Measurements from ENCODE around the gene ASH1L. TPM values are rescaled to one million over a fixed set of nuclear protein-coding genes. Genes with fewer than 3 reads are reported as not detected.
"Not testable (repeated sequence)": the region's sequence is repeated elsewhere in the genome, so short reads cannot be mapped to it uniquely, and the experiment has no call there.

Gene ASH1L
- total RNA-seq, 1 donor from 2014 or later = 90.6 TPM

GRCh38 chr1:155607708-155608107 is 45.1 kb upstream of the ASH1L start:
- Mint-ChIP-seq H3K27me3 (no peaks in the 10 kb centered on the region), H3K4me1 (peaks cover 7% of the 10 kb centered on the region), H3K9me3 (no peaks in the 10 kb centered on the region), H3K4me3 (no peak overlapping the region), H3K36me3 (ENCODE audit: low read depth) (peaks cover 12% of the 10 kb centered on the region), H3K27ac (no peak overlapping the region)
- ATAC-seq (ENCODE audit: low read depth) = no peak
- TF ChIP-seq, protein P1, sequence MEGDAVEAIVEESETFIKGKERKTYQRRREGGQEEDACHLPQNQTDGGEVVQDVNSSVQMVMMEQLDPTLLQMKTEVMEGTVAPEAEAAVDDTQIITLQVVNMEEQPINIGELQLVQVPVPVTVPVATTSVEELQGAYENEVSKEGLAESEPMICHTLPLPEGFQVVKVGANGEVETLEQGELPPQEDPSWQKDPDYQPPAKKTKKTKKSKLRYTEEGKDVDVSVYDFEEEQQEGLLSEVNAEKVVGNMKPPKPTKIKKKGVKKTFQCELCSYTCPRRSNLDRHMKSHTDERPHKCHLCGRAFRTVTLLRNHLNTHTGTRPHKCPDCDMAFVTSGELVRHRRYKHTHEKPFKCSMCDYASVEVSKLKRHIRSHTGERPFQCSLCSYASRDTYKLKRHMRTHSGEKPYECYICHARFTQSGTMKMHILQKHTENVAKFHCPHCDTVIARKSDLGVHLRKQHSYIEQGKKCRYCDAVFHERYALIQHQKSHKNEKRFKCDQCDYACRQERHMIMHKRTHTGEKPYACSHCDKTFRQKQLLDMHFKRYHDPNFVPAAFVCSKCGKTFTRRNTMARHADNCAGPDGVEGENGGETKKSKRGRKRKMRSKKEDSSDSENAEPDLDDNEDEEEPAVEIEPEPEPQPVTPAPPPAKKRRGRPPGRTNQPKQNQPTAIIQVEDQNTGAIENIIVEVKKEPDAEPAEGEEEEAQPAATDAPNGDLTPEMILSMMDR (IDR thresholded peaks at IDR 0.05) = no peak
- CTCF ChIA-PET = no interaction called here
- POLR2A ChIA-PET = interaction anchor here (0.6 kb wide), 1 partner anchor 334 kb away, joined by 6 read pairs; the partner anchor contains the start of gene CLK2
- DNase-seq = no peak
- intact Hi-C loops (cut with micrococcal nuclease) = no loop called here

DNA sequence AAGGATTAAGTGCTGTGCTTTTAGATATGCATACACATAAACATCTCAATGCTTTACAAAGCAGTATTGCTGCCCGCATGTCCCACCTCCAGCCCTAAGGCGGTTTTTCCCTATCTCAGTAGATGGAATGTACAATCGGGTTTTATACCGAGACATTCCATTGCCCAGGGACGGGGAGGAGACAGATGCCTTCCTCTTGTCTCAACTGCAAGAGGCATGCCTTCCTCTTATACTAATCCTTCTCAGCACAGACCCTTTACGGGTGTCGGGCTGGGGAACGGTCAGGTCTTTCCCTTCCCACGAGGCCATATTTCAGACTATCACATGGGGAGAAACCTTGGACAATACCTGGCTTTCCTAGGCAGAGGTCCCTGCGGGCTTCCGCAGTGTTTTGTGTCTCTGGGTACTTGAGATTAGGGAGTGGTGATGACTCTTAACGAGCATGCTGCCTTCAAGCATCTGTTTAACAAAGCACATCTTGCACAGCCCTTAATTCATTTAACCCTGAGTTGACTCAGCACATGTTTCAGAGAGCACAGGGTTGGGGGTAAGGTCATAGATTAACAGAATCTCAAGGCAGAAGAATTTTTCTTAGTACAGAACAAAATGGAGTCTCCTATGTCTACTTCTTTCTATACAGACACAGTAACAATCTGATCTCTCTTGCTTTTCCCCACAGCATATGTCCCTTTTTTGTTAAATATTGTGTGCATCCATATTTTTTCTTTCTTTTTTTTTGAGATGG is 37.4 kb upstream of the ASH1L start:
- DNase-seq; H3K27ac Mint-ChIP-seq; H3K27me3 Mint-ChIP-seq; CTCF ChIA-PET; POLR2A ChIA-PET; ATAC-seq (ENCODE audit: low read depth); H3K9me3 Mint-ChIP-seq; H3K4me3 Mint-ChIP-seq; H3K36me3 Mint-ChIP-seq (ENCODE audit: low read depth): not testable (repeated sequence)
- intact Hi-C loops (cut with micrococcal nuclease) = loop anchor here (10.0 kb wide), 1 partner anchor 245 kb away; no protein-coding TSS in a partner anchor
- peaks cover 12% of the 10 kb centered on the region for H3K4me1 Mint-ChIP-seq

DNA sequence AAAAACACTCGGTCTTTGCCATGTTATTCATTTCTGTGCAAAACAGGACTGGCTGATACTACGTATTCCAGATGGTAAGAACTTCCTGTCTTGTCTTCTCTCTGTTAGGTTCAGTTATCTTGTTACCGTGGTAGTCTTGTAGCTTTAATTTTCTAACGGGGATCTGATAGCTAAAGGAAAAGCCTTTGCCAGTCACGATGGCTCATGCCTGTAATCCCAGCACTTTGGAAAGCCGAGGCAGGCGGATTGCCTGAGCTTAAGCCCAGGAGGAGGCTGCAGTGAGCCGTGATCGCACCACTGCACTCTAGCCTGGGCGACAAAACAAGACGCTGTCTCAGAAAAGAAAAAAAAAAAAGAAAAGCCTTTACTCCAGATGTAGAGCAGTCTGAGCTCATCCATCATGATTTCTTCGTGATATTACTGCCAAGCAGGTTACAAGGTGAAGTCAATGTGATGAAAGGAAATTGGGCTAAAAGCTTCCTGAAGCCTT is 36.3 kb upstream of the ASH1L start:
- DNase-seq = no peak
- POLR2A ChIA-PET = interaction anchor here (1.0 kb wide), 1 partner anchor 372 kb away, joined by 3 read pairs; no protein-coding TSS in a partner anchor
- Mint-ChIP-seq H3K9me3 (no peaks in the 10 kb centered on the region), H3K27me3 (no peaks in the 10 kb centered on the region), H3K27ac (no peak overlapping the region), H3K36me3 (ENCODE audit: low read depth) (no peaks in the 10 kb centered on the region), H3K4me3 (peak overlapping the region; percentile 75), H3K4me1 (peaks cover 12% of the 10 kb centered on the region)
- TF ChIP-seq, protein P1 (IDR thresholded peaks at IDR 0.05) = no peak
- no peak for ATAC-seq (ENCODE audit: low read depth)
- intact Hi-C loops (cut with micrococcal nuclease) = loop anchor here (10.0 kb wide), 1 partner anchor 244 kb away; no protein-coding TSS in a partner anchor
- CTCF ChIA-PET = no interaction called here

- no peaks in the 10 kb centered on the region for H3K9me3 Mint-ChIP-seq
- H3K27ac Mint-ChIP-seq = no peak overlapping the region
- ATAC-seq (ENCODE audit: low read depth) (no peak), DNase-seq (no peak)
- no peak overlapping the region for H3K4me3 Mint-ChIP-seq
- POLR2A ChIA-PET = no interaction called here
- TF ChIP-seq, protein P1 (IDR thresholded peaks at IDR 0.05) = no peak
- H3K27me3 Mint-ChIP-seq = no peaks in the 10 kb centered on the region
- intact Hi-C loops (cut with micrococcal nuclease) = loop anchor here (10.0 kb wide), 1 partner anchor 242 kb away; no protein-coding TSS in a partner anchor
- CTCF ChIA-PET = interaction anchor here (1.5 kb wide), 1 partner anchor 346 kb away, joined by 4 read pairs; no protein-coding TSS in a partner anchor
- H3K4me1 Mint-ChIP-seq = peaks cover 15% of the 10 kb centered on the region
- H3K36me3 Mint-ChIP-seq (ENCODE audit: low read depth) = no peaks in the 10 kb centered on the region
Observed at GRCh38 chr1:155596864-155597263, 34.3 kb upstream of the ASH1L start.

GRCh38 chr1:155595877-155596474 is 33.4 kb upstream of the ASH1L start:
- H3K4me1 Mint-ChIP-seq = peaks cover 15% of the 10 kb centered on the region
- H3K27ac Mint-ChIP-seq; ATAC-seq (ENCODE audit: low read depth): not testable (repeated sequence)

More at GRCh38 chr1:155595877-155596474, 33.4 kb upstream of the ASH1L start:
- not testable (repeated sequence) for H3K9me3 Mint-ChIP-seq; H3K27me3 Mint-ChIP-seq; H3K4me3 Mint-ChIP-seq; DNase-seq; H3K36me3 Mint-ChIP-seq (ENCODE audit: low read depth)
- intact Hi-C loops (cut with micrococcal nuclease) = loop anchor here (10.0 kb wide), 1 partner anchor 241 kb away; no protein-coding TSS in a partner anchor
- POLR2A ChIA-PET = interaction anchor here (0.6 to 0.7 kb wide), 3 partner anchors 169 to 323 kb away, joined by 3 to 7 read pairs (median 6); partner anchors contain the start of gene CLK2
- CTCF ChIA-PET = interaction anchor here (1.5 kb wide), 1 partner anchor 346 kb away, joined by 4 read pairs; no protein-coding TSS in a partner anchor
